ENCODE results near the gene UBE2U. TPM values are rescaled to one million over a fixed set of nuclear protein-coding genes. Genes with fewer than 3 reads are reported as not detected.

Gene UBE2U
- total RNA-seq, 2 donors from 2014 or later = not detected

DNA sequence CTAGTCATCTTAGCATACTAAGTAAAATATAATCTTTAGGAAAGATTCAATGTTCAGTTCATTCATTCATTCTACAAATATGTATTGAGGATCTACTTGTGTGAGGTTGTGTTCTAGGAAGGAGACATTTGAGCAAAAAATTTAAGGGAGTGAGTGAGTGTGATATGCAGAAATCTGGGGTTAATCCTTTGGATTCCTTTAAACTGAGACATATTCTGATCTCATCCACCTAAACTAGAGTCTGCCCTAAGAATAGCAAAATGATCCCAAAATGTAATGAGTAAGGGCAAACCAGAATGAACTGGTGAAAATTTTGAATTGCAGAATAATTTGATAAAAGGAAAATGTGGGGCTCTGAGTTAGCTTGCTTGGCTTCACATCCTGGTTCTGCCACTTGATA, 8.6 kb downstream of the UBE2U start:
- Mint-ChIP-seq H3K36me3 (ENCODE audit: low read depth) (no peaks in the 10 kb centered on the region), H3K9me3 (no peaks in the 10 kb centered on the region), H3K27ac (no peak overlapping the region), H3K4me3 (no peak overlapping the region), H3K27me3 (ENCODE audit: insufficient read depth) (no peaks in the 10 kb centered on the region), H3K4me1 (peaks cover 2% of the 10 kb centered on the region)
- Histone ChIP-seq H3K9ac (ENCODE audit: extremely low read depth, low read length, poor library complexity, severe bottlenecking) (no peak overlapping the region), H3K4me3 (ENCODE audit: low read length) (no peak overlapping the region), H3K27ac (ENCODE audit: low read depth, low read length) (no peak overlapping the region), H3K36me3 (ENCODE audit: control insufficient read depth, insufficient read depth, low read length) (no peaks in the 10 kb centered on the region), H3K9me3 (ENCODE audit: control insufficient read depth, low read length) (no peaks in the 10 kb centered on the region), H3K4me1 (ENCODE audit: control insufficient read depth, insufficient read depth, low read length) (no peaks in the 10 kb centered on the region), H3K27me3 (ENCODE audit: control insufficient read depth, insufficient read depth, low read length, poor library complexity, severe bottlenecking) (no peaks in the 10 kb centered on the region)
- TF ChIP-seq, protein P1, sequence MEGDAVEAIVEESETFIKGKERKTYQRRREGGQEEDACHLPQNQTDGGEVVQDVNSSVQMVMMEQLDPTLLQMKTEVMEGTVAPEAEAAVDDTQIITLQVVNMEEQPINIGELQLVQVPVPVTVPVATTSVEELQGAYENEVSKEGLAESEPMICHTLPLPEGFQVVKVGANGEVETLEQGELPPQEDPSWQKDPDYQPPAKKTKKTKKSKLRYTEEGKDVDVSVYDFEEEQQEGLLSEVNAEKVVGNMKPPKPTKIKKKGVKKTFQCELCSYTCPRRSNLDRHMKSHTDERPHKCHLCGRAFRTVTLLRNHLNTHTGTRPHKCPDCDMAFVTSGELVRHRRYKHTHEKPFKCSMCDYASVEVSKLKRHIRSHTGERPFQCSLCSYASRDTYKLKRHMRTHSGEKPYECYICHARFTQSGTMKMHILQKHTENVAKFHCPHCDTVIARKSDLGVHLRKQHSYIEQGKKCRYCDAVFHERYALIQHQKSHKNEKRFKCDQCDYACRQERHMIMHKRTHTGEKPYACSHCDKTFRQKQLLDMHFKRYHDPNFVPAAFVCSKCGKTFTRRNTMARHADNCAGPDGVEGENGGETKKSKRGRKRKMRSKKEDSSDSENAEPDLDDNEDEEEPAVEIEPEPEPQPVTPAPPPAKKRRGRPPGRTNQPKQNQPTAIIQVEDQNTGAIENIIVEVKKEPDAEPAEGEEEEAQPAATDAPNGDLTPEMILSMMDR (conservative IDR thresholded peaks at IDR 0.05) = no peak
- DNase-seq = no peak

DNA sequence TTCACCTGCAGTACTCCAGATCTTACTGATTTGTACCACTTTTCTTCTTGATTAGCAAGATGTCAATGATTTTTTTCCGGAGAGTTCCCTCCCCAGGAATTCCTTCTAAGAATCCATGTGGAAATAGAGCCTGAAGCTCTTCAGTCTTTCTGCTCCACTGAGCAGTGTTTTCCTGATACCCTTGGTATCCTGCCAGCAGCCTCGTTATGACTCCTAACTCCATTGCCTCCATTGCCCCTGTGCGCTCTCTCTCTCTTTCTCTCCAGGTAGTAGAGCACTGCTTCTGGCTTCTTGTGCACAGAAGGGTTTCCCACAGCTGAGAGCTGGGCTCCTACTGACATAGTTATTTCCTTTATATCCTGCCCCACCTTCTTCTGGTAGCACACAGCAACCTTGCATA, 12.2 kb downstream of the UBE2U start:
- H3K4me1 Mint-ChIP-seq = peaks cover 2% of the 10 kb centered on the region
- Histone ChIP-seq H3K27ac (ENCODE audit: low read depth, low read length) (no peak overlapping the region), H3K36me3 (ENCODE audit: control insufficient read depth, insufficient read depth, low read length) (no peaks in the 10 kb centered on the region), H3K27me3 (ENCODE audit: control insufficient read depth, insufficient read depth, low read length, poor library complexity, severe bottlenecking) (no peaks in the 10 kb centered on the region), H3K9ac (ENCODE audit: extremely low read depth, low read length, poor library complexity, severe bottlenecking) (no peak overlapping the region), H3K4me1 (ENCODE audit: control insufficient read depth, insufficient read depth, low read length) (no peaks in the 10 kb centered on the region), H3K9me3 (ENCODE audit: control insufficient read depth, low read length) (no peaks in the 10 kb centered on the region), H3K4me3 (ENCODE audit: low read length) (no peak overlapping the region)
- no peak overlapping the region for H3K4me3 Mint-ChIP-seq
- no peaks in the 10 kb centered on the region for H3K36me3 Mint-ChIP-seq (ENCODE audit: low read depth)
- H3K27me3 Mint-ChIP-seq (ENCODE audit: insufficient read depth) = no peaks in the 10 kb centered on the region
- no peak overlapping the region for H3K27ac Mint-ChIP-seq
- TF ChIP-seq, protein P1 (conservative IDR thresholded peaks at IDR 0.05) = no peak
- no peaks in the 10 kb centered on the region for H3K9me3 Mint-ChIP-seq
- DNase-seq = no peak
- 85 to 94% methylated on average over 3 of the region's 3 CpGs for WGBS, 2 experiments (ENCODE audit: insufficient coverage in 1 of 2, insufficient read length in 1 of 2)

DNA sequence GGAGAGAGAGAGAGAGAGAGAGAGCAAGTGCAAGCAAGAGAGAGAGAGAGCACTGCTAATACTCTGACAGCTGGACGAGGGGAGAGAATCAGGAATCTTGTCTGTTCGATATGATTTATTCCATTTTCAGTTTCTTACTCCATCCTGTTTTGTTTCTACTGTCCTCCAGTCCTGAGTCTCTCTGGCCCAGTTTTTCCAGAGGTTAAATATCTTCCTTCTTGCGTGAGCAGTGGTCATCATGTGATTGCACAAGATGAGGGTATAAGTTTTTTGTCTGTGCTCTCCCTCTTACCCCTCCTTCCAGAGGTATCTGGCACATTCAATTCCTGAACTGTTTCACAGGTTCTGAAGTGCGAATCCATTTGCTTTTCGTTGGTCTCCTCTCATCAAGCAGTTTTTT, 16.8 kb downstream of the UBE2U start:
- Histone ChIP-seq H3K4me1 (ENCODE audit: control insufficient read depth, insufficient read depth, low read length) (no peaks in the 10 kb centered on the region), H3K36me3 (ENCODE audit: control insufficient read depth, insufficient read depth, low read length) (no peaks in the 10 kb centered on the region), H3K4me3 (ENCODE audit: low read length) (no peak overlapping the region), H3K27ac (ENCODE audit: low read depth, low read length) (no peak overlapping the region), H3K9ac (ENCODE audit: extremely low read depth, low read length, poor library complexity, severe bottlenecking) (no peak overlapping the region), H3K9me3 (ENCODE audit: control insufficient read depth, low read length) (no peaks in the 10 kb centered on the region), H3K27me3 (ENCODE audit: control insufficient read depth, insufficient read depth, low read length, poor library complexity, severe bottlenecking) (peaks cover 2% of the 10 kb centered on the region)
- Mint-ChIP-seq H3K27me3 (ENCODE audit: insufficient read depth) (no peaks in the 10 kb centered on the region), H3K4me1 (no peaks in the 10 kb centered on the region), H3K9me3 (no peaks in the 10 kb centered on the region), H3K27ac (no peak overlapping the region), H3K4me3 (no peak overlapping the region), H3K36me3 (ENCODE audit: low read depth) (no peaks in the 10 kb centered on the region)
- 85 to 95% methylated on average over 4 to 5 of the region's 5 CpGs for WGBS, 2 experiments (ENCODE audit: insufficient coverage in 1 of 2, insufficient read length in 1 of 2)
- TF ChIP-seq, protein P1 (conservative IDR thresholded peaks at IDR 0.05) = no peak
- DNase-seq = no peak

Data from endodermal cell (in vitro differentiated cells).